ENCODE data around the gene COMT.

The COMT gene

DNA sequence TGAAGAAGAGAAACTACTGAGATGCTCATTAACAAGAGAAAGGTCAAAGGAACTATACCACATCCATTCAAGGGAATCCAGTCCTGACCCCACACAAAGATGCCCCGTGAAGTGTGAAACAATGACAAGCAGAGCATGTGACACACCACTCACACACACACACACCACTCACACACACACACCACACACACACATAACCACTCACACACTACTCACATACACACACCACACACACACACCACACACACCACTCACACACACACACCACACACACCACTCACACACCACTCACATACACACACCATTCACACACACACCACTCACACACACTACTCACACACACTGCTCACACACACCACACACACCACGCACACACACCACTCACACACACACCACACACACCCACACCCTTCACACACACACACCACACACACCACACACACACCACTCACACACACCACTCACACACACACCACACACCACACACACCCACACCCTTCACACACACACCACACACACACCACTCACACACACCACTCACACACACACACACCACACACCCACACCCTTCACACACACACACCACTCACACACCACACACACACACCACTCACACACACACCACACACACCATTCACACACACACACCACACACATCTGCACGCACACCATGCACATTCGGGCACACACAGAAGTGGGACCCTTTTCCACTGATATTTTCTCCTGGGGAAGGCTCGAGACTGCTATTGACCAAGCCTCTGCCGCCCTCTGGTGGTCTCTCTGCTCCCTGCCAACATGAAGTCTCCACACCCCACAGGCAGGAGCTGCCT lies 32.0 kb upstream of the COMT start (continued):
- TF ChIP-seq ZNF791 (tag by site-specific recombination; IDR thresholded peaks at IDR 0.05) (0 out of 2 replicates have a peak, but pooled peaks have one; percentile 8), ZFHX2 (tag by site-specific recombination; conservative IDR thresholded peaks at IDR 0.05) (peak; percentile 74), ZNF768 (tag by site-specific recombination; IDR thresholded peaks at IDR 0.05) (no peak), ZNF155 (tag by site-specific recombination; IDR thresholded peaks at IDR 0.05) (no peak), ZNF654 (tag by site-specific recombination; IDR thresholded peaks at IDR 0.05; ENCODE audit: low read depth) (peak; percentile 94), ZNF391 (tag by site-specific recombination; IDR thresholded peaks at IDR 0.05; ENCODE audit: borderline replicate concordance, low read depth) (peak; percentile 57; the same call in 1 of the 2 replicates), ZNF266 (tag by site-specific recombination; IDR thresholded peaks at IDR 0.05; ENCODE audit: low read depth) (peak; percentile 4; the same call in 1 of the 2 replicates), ZNF776 (tag by site-specific recombination; IDR thresholded peaks at IDR 0.05; ENCODE audit: borderline replicate concordance) (peak; percentile 8; the same call in 1 of the 2 replicates), ZNF2 (tag by site-specific recombination; IDR thresholded peaks at IDR 0.05) (peak; percentile 74), REPIN1 (tag by site-specific recombination; IDR thresholded peaks at IDR 0.05; ENCODE audit: low read depth) (no peak), ZFP69B (tag by site-specific recombination; IDR thresholded peaks at IDR 0.05) (peak; percentile 90), ZNF202 (tag by site-specific recombination; IDR thresholded peaks at IDR 0.05; ENCODE audit: borderline replicate concordance) (no peak), ZNF37A (tag by site-specific recombination; IDR thresholded peaks at IDR 0.05) (no peak), ZNF777 (tag by site-specific recombination; IDR thresholded peaks at IDR 0.05; ENCODE audit: borderline replicate concordance) (no peak), EGR2 (tag by site-specific recombination; IDR thresholded peaks at IDR 0.05; ENCODE audit: low read depth) (peak; percentile 50), ZNF214 (tag by site-specific recombination; IDR thresholded peaks at IDR 0.05; ENCODE audit: borderline replicate concordance) (no peak)
- TF ChIP-seq, protein P1, sequence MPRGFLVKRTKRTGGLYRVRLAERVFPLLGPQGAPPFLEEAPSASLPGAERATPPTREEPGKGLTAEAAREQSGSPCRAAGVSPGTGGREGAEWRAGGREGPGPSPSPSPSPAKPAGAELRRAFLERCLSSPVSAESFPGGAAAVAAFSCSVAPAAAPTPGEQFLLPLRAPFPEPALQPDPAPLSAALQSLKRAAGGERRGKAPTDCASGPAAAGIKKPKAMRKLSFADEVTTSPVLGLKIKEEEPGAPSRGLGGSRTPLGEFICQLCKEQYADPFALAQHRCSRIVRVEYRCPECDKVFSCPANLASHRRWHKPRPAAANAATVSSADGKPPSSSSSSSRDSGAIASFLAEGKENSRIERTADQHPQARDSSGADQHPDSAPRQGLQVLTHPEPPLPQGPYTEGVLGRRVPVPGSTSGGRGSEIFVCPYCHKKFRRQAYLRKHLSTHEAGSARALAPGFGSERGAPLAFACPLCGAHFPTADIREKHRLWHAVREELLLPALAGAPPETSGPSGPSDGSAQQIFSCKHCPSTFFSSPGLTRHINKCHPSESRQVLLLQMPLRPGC (tag by site-specific recombination; IDR thresholded peaks at IDR 0.05): peak; percentile 12; the same call in 1 of the 2 replicates
- TF ChIP-seq, protein P2, sequence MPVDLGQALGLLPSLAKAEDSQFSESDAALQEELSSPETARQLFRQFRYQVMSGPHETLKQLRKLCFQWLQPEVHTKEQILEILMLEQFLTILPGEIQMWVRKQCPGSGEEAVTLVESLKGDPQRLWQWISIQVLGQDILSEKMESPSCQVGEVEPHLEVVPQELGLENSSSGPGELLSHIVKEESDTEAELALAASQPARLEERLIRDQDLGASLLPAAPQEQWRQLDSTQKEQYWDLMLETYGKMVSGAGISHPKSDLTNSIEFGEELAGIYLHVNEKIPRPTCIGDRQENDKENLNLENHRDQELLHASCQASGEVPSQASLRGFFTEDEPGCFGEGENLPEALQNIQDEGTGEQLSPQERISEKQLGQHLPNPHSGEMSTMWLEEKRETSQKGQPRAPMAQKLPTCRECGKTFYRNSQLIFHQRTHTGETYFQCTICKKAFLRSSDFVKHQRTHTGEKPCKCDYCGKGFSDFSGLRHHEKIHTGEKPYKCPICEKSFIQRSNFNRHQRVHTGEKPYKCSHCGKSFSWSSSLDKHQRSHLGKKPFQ (tag by site-specific recombination; IDR thresholded peaks at IDR 0.05): no peak; the same call in none of the 2 replicates
- TF ChIP-seq, protein P3, sequence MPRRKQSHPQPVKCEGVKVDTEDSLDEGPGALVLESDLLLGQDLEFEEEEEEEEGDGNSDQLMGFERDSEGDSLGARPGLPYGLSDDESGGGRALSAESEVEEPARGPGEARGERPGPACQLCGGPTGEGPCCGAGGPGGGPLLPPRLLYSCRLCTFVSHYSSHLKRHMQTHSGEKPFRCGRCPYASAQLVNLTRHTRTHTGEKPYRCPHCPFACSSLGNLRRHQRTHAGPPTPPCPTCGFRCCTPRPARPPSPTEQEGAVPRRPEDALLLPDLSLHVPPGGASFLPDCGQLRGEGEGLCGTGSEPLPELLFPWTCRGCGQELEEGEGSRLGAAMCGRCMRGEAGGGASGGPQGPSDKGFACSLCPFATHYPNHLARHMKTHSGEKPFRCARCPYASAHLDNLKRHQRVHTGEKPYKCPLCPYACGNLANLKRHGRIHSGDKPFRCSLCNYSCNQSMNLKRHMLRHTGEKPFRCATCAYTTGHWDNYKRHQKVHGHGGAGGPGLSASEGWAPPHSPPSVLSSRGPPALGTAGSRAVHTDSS (tag by site-specific recombination; IDR thresholded peaks at IDR 0.05): no peak
- TF ChIP-seq, protein P4, sequence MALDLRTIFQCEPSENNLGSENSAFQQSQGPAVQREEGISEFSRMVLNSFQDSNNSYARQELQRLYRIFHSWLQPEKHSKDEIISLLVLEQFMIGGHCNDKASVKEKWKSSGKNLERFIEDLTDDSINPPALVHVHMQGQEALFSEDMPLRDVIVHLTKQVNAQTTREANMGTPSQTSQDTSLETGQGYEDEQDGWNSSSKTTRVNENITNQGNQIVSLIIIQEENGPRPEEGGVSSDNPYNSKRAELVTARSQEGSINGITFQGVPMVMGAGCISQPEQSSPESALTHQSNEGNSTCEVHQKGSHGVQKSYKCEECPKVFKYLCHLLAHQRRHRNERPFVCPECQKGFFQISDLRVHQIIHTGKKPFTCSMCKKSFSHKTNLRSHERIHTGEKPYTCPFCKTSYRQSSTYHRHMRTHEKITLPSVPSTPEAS (tag by site-specific recombination; IDR thresholded peaks at IDR 0.05): peak; percentile 86
- TF ChIP-seq, protein P5, sequence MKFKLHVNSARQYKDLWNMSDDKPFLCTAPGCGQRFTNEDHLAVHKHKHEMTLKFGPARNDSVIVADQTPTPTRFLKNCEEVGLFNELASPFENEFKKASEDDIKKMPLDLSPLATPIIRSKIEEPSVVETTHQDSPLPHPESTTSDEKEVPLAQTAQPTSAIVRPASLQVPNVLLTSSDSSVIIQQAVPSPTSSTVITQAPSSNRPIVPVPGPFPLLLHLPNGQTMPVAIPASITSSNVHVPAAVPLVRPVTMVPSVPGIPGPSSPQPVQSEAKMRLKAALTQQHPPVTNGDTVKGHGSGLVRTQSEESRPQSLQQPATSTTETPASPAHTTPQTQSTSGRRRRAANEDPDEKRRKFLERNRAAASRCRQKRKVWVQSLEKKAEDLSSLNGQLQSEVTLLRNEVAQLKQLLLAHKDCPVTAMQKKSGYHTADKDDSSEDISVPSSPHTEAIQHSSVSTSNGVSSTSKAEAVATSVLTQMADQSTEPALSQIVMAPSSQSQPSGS (tag by site-specific recombination; IDR thresholded peaks at IDR 0.05; ENCODE audit: low read depth): no peak
- TF ChIP-seq, protein P6, sequence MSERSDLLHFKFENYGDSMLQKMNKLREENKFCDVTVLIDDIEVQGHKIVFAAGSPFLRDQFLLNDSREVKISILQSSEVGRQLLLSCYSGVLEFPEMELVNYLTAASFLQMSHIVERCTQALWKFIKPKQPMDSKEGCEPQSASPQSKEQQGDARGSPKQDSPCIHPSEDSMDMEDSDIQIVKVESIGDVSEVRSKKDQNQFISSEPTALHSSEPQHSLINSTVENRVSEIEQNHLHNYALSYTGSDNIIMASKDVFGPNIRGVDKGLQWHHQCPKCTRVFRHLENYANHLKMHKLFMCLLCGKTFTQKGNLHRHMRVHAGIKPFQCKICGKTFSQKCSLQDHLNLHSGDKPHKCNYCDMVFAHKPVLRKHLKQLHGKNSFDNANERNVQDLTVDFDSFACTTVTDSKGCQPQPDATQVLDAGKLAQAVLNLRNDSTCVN (tag by site-specific recombination; optimal IDR thresholded peaks at IDR 0.05): peak; percentile 32
- TF ChIP-seq, protein P7, sequence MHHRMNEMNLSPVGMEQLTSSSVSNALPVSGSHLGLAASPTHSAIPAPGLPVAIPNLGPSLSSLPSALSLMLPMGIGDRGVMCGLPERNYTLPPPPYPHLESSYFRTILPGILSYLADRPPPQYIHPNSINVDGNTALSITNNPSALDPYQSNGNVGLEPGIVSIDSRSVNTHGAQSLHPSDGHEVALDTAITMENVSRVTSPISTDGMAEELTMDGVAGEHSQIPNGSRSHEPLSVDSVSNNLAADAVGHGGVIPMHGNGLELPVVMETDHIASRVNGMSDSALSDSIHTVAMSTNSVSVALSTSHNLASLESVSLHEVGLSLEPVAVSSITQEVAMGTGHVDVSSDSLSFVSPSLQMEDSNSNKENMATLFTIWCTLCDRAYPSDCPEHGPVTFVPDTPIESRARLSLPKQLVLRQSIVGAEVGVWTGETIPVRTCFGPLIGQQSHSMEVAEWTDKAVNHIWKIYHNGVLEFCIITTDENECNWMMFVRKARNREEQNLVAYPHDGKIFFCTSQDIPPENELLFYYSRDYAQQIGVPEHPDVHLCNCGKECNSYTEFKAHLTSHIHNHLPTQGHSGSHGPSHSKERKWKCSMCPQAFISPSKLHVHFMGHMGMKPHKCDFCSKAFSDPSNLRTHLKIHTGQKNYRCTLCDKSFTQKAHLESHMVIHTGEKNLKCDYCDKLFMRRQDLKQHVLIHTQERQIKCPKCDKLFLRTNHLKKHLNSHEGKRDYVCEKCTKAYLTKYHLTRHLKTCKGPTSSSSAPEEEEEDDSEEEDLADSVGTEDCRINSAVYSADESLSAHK (tag by site-specific recombination; IDR thresholded peaks at IDR 0.05): peak; percentile 72; the same call in 1 of the 2 replicates
- TF ChIP-seq, protein P8, sequence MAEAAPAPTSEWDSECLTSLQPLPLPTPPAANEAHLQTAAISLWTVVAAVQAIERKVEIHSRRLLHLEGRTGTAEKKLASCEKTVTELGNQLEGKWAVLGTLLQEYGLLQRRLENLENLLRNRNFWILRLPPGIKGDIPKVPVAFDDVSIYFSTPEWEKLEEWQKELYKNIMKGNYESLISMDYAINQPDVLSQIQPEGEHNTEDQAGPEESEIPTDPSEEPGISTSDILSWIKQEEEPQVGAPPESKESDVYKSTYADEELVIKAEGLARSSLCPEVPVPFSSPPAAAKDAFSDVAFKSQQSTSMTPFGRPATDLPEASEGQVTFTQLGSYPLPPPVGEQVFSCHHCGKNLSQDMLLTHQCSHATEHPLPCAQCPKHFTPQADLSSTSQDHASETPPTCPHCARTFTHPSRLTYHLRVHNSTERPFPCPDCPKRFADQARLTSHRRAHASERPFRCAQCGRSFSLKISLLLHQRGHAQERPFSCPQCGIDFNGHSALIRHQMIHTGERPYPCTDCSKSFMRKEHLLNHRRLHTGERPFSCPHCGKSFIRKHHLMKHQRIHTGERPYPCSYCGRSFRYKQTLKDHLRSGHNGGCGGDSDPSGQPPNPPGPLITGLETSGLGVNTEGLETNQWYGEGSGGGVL (tag by site-specific recombination; IDR thresholded peaks at IDR 0.05): peak; percentile 16; the same call in 1 of the 2 replicates
